K562 (cell line): ENCODE measurements around the gene WNT6. TPM values are rescaled to one million over a fixed set of nuclear protein-coding genes. Genes with fewer than 3 reads are reported as not detected.

ENCODE experiments used
- ATAC-seq: fragments of 200-7000 bp; cut with Tn5 transposase; 3 replicates; pipeline ENCODE4 v1.9.1; 2020; ENCODE audit warnings: moderate library complexity
- BruUV-seq: library from RNA; stranded (reverse); fragments of 400-500 nt; replicated peaks from 2 replicates; lab custom pipeline; 2021; lab: Mats Ljungman, UMichigan
- CTCF ChIA-PET: fragments of 300-600 bp; formaldehyde crosslinking; extraction: SDS; loops from one replicate; lab custom pipeline; 2021; ENCODE audit warnings: low intra/inter-chr PET ratio; lab: Yijun Ruan, JAX
- POLR2A ChIA-PET: fragments of 300-600, 350-650 bp; sonication (Branson Sonifier 250); formaldehyde crosslinking; extraction: SDS; loops from one replicate; lab custom pipeline; 2021; ENCODE audit warnings: antibody characterized with exemption, inconsistent platforms; lab: Yijun Ruan, JAX
- DNase-seq, 4 experiments: peaks; one replicate each; pipeline versions ENCODE4 v3.0.0 to v3.0.0-alpha.2; 2011 to 2018; ENCODE audit warnings: low spot score in 3 of 4, mixed read lengths in 3 of 4; ENCODE audit errors: extremely low read depth in 1 of 4
- FAIRE-seq: peaks from 2 replicates; lab custom pipeline; 2011; peaks lifted over from hg19 to GRCh38; lab: Jason Lieb, UNC
- H2AFZ ChIP-seq: 2 replicates; pipeline ENCODE4 v1.6.0; 2011; ENCODE audit warnings: low read depth, low read length, control low read depth, inconsistent platforms
- H3K27ac ChIP-seq: fragments of 200-600 bp; 3 replicates; pipeline ENCODE4 v1.8.0; 2011; ENCODE audit warnings: low read depth, mild to moderate bottlenecking, control low read depth, inconsistent platforms, low read length, moderate library complexity, mixed read lengths; ENCODE audit errors: extremely low read depth
- H3K27me3 ChIP-seq, 2 experiments: fragments of 300-600 bp in 1 of 2; 2 replicates in 1 of 2; 3 replicates in 1 of 2; pipeline versions ENCODE4 v1.6.0 to v1.8.0; 2011; ENCODE audit warnings: inconsistent platforms in 2 of 2, low read length in 2 of 2, mild to moderate bottlenecking in 1 of 2, mixed read lengths in 1 of 2, moderate library complexity in 1 of 2; ENCODE audit not compliant: control insufficient read depth in 2 of 2, insufficient read depth in 2 of 2
- H3K36me3 ChIP-seq: fragments of 300-600 bp; 3 replicates; pipeline ENCODE4 v1.8.0; 2011; ENCODE audit warnings: mild to moderate bottlenecking, low read length, inconsistent platforms; ENCODE audit not compliant: control insufficient read depth, insufficient read depth
- H3K4me1 ChIP-seq, 2 experiments: fragments of 200-600 bp in 1 of 2; replicated peaks in 1 of 2; 2 replicates in 1 of 2; 3 replicates in 1 of 2; pipeline versions ENCODE4 v1.5.1 to v1.8.0; 2011; ENCODE audit warnings: inconsistent platforms in 2 of 2, low read length in 2 of 2, mild to moderate bottlenecking in 1 of 2, mixed read lengths in 1 of 2, moderate library complexity in 1 of 2; ENCODE audit not compliant: control insufficient read depth in 2 of 2, insufficient read depth in 2 of 2
- H3K4me2 ChIP-seq: 2 replicates; pipeline ENCODE4 v1.6.1; 2011; ENCODE audit warnings: low read length, control low read depth, inconsistent platforms, mixed read lengths; ENCODE audit not compliant: insufficient read depth
- H3K4me3 ChIP-seq: fragments of 200-600 bp; sonication (generic), shearing (Covaris generic); 2 replicates; pipeline ENCODE4 v1.5.1; 2016; ENCODE audit warnings: control low read depth, inconsistent platforms
- H3K79me2 ChIP-seq: fragments of 200-600 bp; 3 replicates; pipeline ENCODE4 v1.8.0; 2011; ENCODE audit warnings: low read length, inconsistent platforms; ENCODE audit not compliant: control insufficient read depth, insufficient read depth
- H3K9ac ChIP-seq, 2 experiments: 2 replicates each; pipeline versions ENCODE4 v1.6.0 to v1.6.1; 2011; ENCODE audit warnings: low read depth in 2 of 2, low read length in 2 of 2, control low read depth in 1 of 2, inconsistent platforms in 1 of 2, mild to moderate bottlenecking in 1 of 2, mixed read lengths in 1 of 2; ENCODE audit not compliant: insufficient read depth in 1 of 2
- H3K9me1 ChIP-seq: one replicate; pipeline ENCODE4 v1.6.0; 2011; ENCODE audit warnings: inconsistent platforms, mild to moderate bottlenecking, low read length, moderate library complexity; ENCODE audit not compliant: control insufficient read depth, insufficient read depth
- H3K9me3 ChIP-seq: replicated peaks from 2 replicates; pipeline ENCODE4 v1.5.1; 2011; ENCODE audit warnings: low read depth, low read length, inconsistent platforms; ENCODE audit not compliant: control insufficient read depth, insufficient read depth
- H4K20me1 ChIP-seq: replicated peaks from 2 replicates; pipeline ENCODE4 v1.6.1; 2011; ENCODE audit warnings: low read length, inconsistent platforms, mixed read lengths; ENCODE audit not compliant: control insufficient read depth, insufficient read depth
- PHF8 ChIP-seq: fragments of 200-600 bp; sonication (generic); IDR thresholded peaks from 2 replicates; pipeline ENCODE4 v1.6.1; 2012; ENCODE audit warnings: mixed run types, mild to moderate bottlenecking, inconsistent platforms, low read length, moderate library complexity, borderline replicate concordance
- PHTF2 ChIP-seq: fragments of 250-450 bp; sonication (Bioruptor Pico); IDR thresholded peaks from 2 replicates; pipeline ENCODE4 v1.5.0; 2021; ENCODE audit warnings: mild to moderate bottlenecking
- SAFB ChIP-seq: fragments of 200-400 bp; formaldehyde crosslinking; IDR thresholded peaks from 2 replicates; pipeline ENCODE4 v1.6.1; 2017; ENCODE audit warnings: low read depth, low read length, borderline replicate concordance
- WGBS: fragments of 100-300 bp; shearing (Covaris generic); methylation state at CpG from one replicate; pipeline ENCODE4 v1.1.6; 2016; ENCODE audit warnings: low coverage, mixed read lengths; ENCODE audit not compliant: insufficient coverage; ENCODE audit errors: missing lambda C conversion rate; 5-methylcytosine and 5-hydroxymethylcytosine counted together
- in situ Hi-C: fragments of 300-500 bp; cut with MboI; formaldehyde crosslinking; loops from 4 replicates; pipeline ENCODE4 v1.15.0; 2018; ENCODE audit warnings: inconsistent platforms, mixed read lengths
- intact Hi-C: fragments of 100-400 bp; cut with micrococcal nuclease; formaldehyde crosslinking; loops from 2 replicates; pipeline ENCODE4 v1.14.2; 2022
- polyA plus RNA-seq, 8 experiments: library from polyadenylated mRNA; depleted of rRNA in 4 of 8; stranded (reverse) in 5 of 8; unstranded in 3 of 8; fragments of >200 nt; fragmentation: Nextera tagmentation in 2 of 8; fragmentation: Illumina TruSeq in 1 of 8; extraction: Ambion mirVana in 2 of 8; extraction: Trizol in 1 of 8; gene quantifications; 2 replicates each; pipeline versions ENCODE4 v1.2.1 to v1.2.3, GENCODE V29; 2011 to 2014; ENCODE audit warnings: inconsistent platforms in 1 of 8, missing spikeins in 1 of 8
- total RNA-seq, 7 experiments: library from RNA; depleted of rRNA in 6 of 7; stranded (reverse); fragments of >200 nt in 6 of 7; fragmentation: Illumina TruSeq in 2 of 7; extraction: Trizol in 2 of 7; gene quantifications; 2 replicates each; pipeline versions ENCODE4 v1.2.1 to v1.2.3, GENCODE V29; 2011 to 2021; ENCODE audit warnings: low replicate concordance in 1 of 7
- TF ChIP-seq, protein P1 (sequence below): fragments of 450-650 bp; IDR thresholded peaks from 2 replicates; pipeline ENCODE4 v1.6.1; 2016; ENCODE audit warnings: mild to moderate bottlenecking
- TF ChIP-seq, protein P2 (sequence below), 2 experiments: fragments of 150-350 bp in 1 of 2; IDR thresholded peaks; 2 replicates each; pipeline ENCODE4 v1.6.1; 2012 to 2016; ENCODE audit warnings: low read depth in 2 of 2, low read length in 2 of 2, mild to moderate bottlenecking in 1 of 2, moderate library complexity in 1 of 2
- TF ChIP-seq, protein P3 (sequence below): sonication (generic); formaldehyde crosslinking; IDR thresholded peaks from 2 replicates; pipeline ENCODE4 v1.8.1; 2022; ENCODE audit warnings: missing genetic modification reagents

The WNT6 gene
- total and polyA plus RNA-seq, 9 of the 15 experiments (the other 6 are each of a cell fraction or from before 2014, with no cell fraction given): not detected

DNA sequence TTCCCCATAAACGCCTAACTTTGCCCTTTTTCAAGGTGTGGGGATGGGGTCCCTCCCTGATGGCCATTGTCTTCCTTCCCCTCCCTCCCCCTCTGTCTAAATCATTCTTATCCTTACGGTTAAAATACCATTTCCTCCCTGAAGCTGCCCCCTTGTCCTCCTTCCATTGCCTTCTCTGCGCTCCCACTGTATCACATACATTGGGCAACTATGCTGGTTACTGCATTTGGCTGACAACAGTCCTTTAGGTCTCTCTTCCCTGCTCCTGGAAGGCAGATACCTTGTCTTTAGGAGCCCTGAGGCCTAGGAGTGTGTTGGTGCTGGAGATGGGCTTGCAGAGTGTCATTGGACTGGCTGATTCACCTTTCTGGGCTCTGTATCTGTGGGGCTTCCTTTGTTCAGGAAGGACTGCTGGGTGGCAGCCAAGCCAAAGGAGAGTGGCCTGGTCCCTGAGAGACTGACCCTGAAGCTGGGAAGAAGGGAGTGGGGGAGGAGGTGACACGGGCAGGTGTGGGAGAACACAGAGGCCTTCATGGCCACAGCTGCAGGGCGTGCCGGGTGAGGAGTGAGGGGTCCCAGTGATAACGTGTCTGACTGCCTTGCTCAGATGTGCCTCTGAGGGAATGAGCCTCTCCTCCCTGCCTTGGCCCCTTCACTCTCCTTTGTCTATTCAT lies 2.2 kb downstream of the WNT6 start:
- DNase-seq (no peak), ATAC-seq (no peak), FAIRE-seq (no peak)
- Histone ChIP-seq H3K36me3 (no peaks in the 10 kb centered on the region), H3K27ac (no peak overlapping the region), H3K27me3 (peaks cover 0 to 37% of the 10 kb centered on the region in 2 experiments; a peak in 4 of 5 replicates), H3K9ac (no peak overlapping the region), H3K79me2 (no peaks in the 10 kb centered on the region), H3K4me2 (no peak overlapping the region), H3K4me3 (no peak overlapping the region), H3K9me3 (no peaks in the 10 kb centered on the region), H4K20me1 (peaks cover 6% of the 10 kb centered on the region; the same call in 1 of the 2 replicates), H3K9me1 (no peaks in the 10 kb centered on the region), H3K4me1 (peaks cover 3 to 15% of the 10 kb centered on the region in 2 experiments; a peak in 3 of 5 replicates), H2AFZ (no peak overlapping the region)
- BruUV-seq: no TSS peak
- ChIA-PET CTCF (no interaction called here), POLR2A (no interaction called here)
- in situ Hi-C loops (no loop called here), intact Hi-C loops (no loop called here)
- WGBS: 0% methylated on average over 4 of the region's 7 CpGs
- TF ChIP-seq PHTF2 (CRISPR knock-in tag): no peak
- TF ChIP-seq, protein P1, sequence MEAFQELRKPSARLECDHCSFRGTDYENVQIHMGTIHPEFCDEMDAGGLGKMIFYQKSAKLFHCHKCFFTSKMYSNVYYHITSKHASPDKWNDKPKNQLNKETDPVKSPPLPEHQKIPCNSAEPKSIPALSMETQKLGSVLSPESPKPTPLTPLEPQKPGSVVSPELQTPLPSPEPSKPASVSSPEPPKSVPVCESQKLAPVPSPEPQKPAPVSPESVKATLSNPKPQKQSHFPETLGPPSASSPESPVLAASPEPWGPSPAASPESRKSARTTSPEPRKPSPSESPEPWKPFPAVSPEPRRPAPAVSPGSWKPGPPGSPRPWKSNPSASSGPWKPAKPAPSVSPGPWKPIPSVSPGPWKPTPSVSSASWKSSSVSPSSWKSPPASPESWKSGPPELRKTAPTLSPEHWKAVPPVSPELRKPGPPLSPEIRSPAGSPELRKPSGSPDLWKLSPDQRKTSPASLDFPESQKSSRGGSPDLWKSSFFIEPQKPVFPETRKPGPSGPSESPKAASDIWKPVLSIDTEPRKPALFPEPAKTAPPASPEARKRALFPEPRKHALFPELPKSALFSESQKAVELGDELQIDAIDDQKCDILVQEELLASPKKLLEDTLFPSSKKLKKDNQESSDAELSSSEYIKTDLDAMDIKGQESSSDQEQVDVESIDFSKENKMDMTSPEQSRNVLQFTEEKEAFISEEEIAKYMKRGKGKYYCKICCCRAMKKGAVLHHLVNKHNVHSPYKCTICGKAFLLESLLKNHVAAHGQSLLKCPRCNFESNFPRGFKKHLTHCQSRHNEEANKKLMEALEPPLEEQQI: no peak
- TF ChIP-seq, protein P2, sequence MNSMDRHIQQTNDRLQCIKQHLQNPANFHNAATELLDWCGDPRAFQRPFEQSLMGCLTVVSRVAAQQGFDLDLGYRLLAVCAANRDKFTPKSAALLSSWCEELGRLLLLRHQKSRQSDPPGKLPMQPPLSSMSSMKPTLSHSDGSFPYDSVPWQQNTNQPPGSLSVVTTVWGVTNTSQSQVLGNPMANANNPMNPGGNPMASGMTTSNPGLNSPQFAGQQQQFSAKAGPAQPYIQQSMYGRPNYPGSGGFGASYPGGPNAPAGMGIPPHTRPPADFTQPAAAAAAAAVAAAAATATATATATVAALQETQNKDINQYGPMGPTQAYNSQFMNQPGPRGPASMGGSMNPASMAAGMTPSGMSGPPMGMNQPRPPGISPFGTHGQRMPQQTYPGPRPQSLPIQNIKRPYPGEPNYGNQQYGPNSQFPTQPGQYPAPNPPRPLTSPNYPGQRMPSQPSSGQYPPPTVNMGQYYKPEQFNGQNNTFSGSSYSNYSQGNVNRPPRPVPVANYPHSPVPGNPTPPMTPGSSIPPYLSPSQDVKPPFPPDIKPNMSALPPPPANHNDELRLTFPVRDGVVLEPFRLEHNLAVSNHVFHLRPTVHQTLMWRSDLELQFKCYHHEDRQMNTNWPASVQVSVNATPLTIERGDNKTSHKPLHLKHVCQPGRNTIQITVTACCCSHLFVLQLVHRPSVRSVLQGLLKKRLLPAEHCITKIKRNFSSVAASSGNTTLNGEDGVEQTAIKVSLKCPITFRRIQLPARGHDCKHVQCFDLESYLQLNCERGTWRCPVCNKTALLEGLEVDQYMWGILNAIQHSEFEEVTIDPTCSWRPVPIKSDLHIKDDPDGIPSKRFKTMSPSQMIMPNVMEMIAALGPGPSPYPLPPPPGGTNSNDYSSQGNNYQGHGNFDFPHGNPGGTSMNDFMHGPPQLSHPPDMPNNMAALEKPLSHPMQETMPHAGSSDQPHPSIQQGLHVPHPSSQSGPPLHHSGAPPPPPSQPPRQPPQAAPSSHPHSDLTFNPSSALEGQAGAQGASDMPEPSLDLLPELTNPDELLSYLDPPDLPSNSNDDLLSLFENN (IDR thresholded peaks at IDR 0.05; ENCODE audit: low read depth in 2 of 2, low read length in 2 of 2): no peak
- TF ChIP-seq, protein P3, sequence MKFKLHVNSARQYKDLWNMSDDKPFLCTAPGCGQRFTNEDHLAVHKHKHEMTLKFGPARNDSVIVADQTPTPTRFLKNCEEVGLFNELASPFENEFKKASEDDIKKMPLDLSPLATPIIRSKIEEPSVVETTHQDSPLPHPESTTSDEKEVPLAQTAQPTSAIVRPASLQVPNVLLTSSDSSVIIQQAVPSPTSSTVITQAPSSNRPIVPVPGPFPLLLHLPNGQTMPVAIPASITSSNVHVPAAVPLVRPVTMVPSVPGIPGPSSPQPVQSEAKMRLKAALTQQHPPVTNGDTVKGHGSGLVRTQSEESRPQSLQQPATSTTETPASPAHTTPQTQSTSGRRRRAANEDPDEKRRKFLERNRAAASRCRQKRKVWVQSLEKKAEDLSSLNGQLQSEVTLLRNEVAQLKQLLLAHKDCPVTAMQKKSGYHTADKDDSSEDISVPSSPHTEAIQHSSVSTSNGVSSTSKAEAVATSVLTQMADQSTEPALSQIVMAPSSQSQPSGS: no peak
- no peak for TF ChIP-seq PHF8
- no peak for TF ChIP-seq SAFB
